ENCODE measurements around the gene CYP20A1.
A peak's percentile ranks its signal among the peaks of the same experiment; 100 is the strongest.
"Not testable (repeated sequence)": the region's sequence is repeated elsewhere in the genome, so short reads cannot be mapped to it uniquely, and the experiment has no call there.

The CYP20A1 gene

GRCh38 chr2:203328760-203329540 lies 90.1 kb downstream of the CYP20A1 start:
- TF ChIP-seq YY1 (IDR thresholded peaks at IDR 0.05; ENCODE audit: insufficient read depth, insufficient read length): no peak
- TF ChIP-seq SUZ12 (IDR thresholded peaks at IDR 0.05; ENCODE audit: extremely low read depth, insufficient read depth, insufficient read length): no peak
- no peak for TF ChIP-seq ZNF274 (IDR thresholded peaks at IDR 0.05; ENCODE audit: low read depth, low read length)
- peaks cover 2% of the 10 kb centered on the region for H3K4me1 ChIP-seq (ENCODE audit: insufficient read depth, insufficient read length)
- no peaks in the 10 kb centered on the region for H3K27me3 ChIP-seq (ENCODE audit: insufficient read depth, insufficient read length)
- no peaks in the 10 kb centered on the region for H3K9me3 ChIP-seq (ENCODE audit: insufficient read depth, low read length)
- H3K36me3 ChIP-seq (ENCODE audit: insufficient read depth, insufficient read length, low read length): peaks cover 2% of the 10 kb centered on the region
- DNase-seq (ENCODE audit: low read depth, low spot score): no peak
- H3K9ac ChIP-seq (ENCODE audit: insufficient read length, low read depth): peak overlapping the region; percentile 90
- peak overlapping the region; percentile 76 for H3K4me3 ChIP-seq (ENCODE audit: insufficient read length, low read depth)

DNA sequence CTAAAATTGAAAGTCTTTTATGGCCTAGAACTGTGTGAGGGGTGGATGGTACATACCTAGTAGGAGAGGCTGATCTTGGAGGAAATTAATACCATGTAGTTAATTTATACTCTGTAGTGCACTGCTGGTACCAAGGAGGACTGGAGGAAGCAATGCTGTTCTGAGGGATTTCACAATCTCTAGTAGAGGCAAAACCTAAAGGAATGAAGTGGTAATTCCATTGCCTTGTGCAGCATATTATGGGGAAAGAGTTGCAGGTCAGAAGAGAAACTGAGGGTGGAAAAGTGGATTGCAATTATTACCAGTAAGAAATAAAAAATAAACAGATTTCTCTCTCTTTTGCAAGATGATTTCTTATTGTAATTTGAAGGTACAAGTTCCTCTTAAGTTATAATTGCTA lies 91.6 kb downstream of the CYP20A1 start:
- Histone ChIP-seq H3K9me3 (ENCODE audit: insufficient read depth, low read length) (no peaks in the 10 kb centered on the region), H3K9ac (ENCODE audit: insufficient read length, low read depth) (peak overlapping the region; percentile 29), H3K4me3 (ENCODE audit: insufficient read length, low read depth) (no peak overlapping the region), H3K4me1 (ENCODE audit: insufficient read depth, insufficient read length) (peaks cover 2% of the 10 kb centered on the region), H3K36me3 (ENCODE audit: insufficient read depth, insufficient read length, low read length) (peaks cover 7% of the 10 kb centered on the region), H3K27me3 (ENCODE audit: insufficient read depth, insufficient read length) (no peaks in the 10 kb centered on the region)
- no peak for TF ChIP-seq YY1 (IDR thresholded peaks at IDR 0.05; ENCODE audit: insufficient read depth, insufficient read length)
- TF ChIP-seq ZNF274 (IDR thresholded peaks at IDR 0.05; ENCODE audit: low read depth, low read length): no peak
- no peak for TF ChIP-seq SUZ12 (IDR thresholded peaks at IDR 0.05; ENCODE audit: extremely low read depth, insufficient read depth, insufficient read length)
- DNase-seq (ENCODE audit: low read depth, low spot score): no peak

GRCh38 chr2:203338322-203338721 lies 99.5 kb downstream of the CYP20A1 start:
- no peak overlapping the region for H3K9ac ChIP-seq (ENCODE audit: insufficient read length, low read depth)
- H3K4me1 ChIP-seq (ENCODE audit: insufficient read depth, insufficient read length): peaks cover 3% of the 10 kb centered on the region
- peaks cover 15% of the 10 kb centered on the region for H3K36me3 ChIP-seq (ENCODE audit: insufficient read depth, insufficient read length, low read length)
- no peaks in the 10 kb centered on the region for H3K27me3 ChIP-seq (ENCODE audit: insufficient read depth, insufficient read length)
- H3K9me3 ChIP-seq (ENCODE audit: insufficient read depth, low read length): no peaks in the 10 kb centered on the region
- no peak for TF ChIP-seq SUZ12 (IDR thresholded peaks at IDR 0.05; ENCODE audit: extremely low read depth, insufficient read depth, insufficient read length)
- no peak for DNase-seq (ENCODE audit: low read depth, low spot score)
- H3K4me3 ChIP-seq (ENCODE audit: insufficient read length, low read depth): no peak overlapping the region

DNA sequence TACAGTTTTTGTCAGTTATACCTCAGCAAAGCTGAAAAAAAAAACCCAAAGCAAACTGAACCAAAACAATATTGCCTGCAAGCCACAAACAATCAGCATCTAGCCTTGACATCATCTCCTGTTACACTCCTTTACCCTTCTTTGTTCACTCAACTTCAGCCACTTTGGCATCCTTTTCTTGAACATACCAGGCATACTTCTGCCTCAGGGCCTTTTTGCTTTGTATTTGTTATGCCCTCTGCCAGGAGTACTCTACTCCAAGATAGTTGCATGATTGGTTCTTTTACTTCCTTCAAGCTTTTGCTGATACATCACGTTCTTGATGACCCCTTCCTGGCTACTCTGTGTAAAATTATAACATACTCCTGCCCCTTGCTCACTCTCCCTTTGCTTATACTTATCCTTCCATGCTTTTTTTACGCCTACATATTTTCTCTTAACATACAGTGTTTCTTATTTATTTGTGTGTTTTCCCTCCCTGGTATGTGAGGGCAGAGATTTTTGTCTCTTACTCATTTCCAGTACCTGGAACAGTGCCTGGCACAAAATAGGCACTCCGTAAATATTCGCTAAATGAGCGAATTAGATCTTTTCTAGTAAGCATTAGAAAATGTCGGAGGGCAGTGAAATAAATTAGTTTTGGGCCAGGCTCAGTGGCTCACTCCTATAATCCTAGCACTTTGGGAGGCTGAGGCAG lies 102.1 kb downstream of the CYP20A1 start:
- H3K36me3 ChIP-seq (ENCODE audit: insufficient read depth, insufficient read length, low read length): peaks cover 21% of the 10 kb centered on the region
- H3K27me3 ChIP-seq (ENCODE audit: insufficient read depth, insufficient read length): no peaks in the 10 kb centered on the region
- no peak overlapping the region for H3K9ac ChIP-seq (ENCODE audit: insufficient read length, low read depth)
- no peak overlapping the region for H3K4me3 ChIP-seq (ENCODE audit: insufficient read length, low read depth)
- 0 out of 2 replicates have a peak, but pooled peaks cover 7% of the 10 kb centered on the region for H3K9me3 ChIP-seq (ENCODE audit: insufficient read depth, low read length)
- DNase-seq (ENCODE audit: low read depth, low spot score): peak; percentile 63
- TF ChIP-seq ZNF274 (IDR thresholded peaks at IDR 0.05; ENCODE audit: low read depth, low read length) (no peak), SUZ12 (IDR thresholded peaks at IDR 0.05; ENCODE audit: extremely low read depth, insufficient read depth, insufficient read length) (no peak), YY1 (IDR thresholded peaks at IDR 0.05; ENCODE audit: insufficient read depth, insufficient read length) (no peak)
- peaks cover 3% of the 10 kb centered on the region for H3K4me1 ChIP-seq (ENCODE audit: insufficient read depth, insufficient read length)

GRCh38 chr2:203341741-203342310 lies 103.0 kb downstream of the CYP20A1 start:
- DNase-seq (ENCODE audit: low read depth, low spot score): no peak
- Histone ChIP-seq H3K27me3 (ENCODE audit: insufficient read depth, insufficient read length) (no peaks in the 10 kb centered on the region), H3K9ac (ENCODE audit: insufficient read length, low read depth) (no peak overlapping the region), H3K36me3 (ENCODE audit: insufficient read depth, insufficient read length, low read length) (peaks cover 18% of the 10 kb centered on the region), H3K4me1 (ENCODE audit: insufficient read depth, insufficient read length) (peaks cover 3% of the 10 kb centered on the region), H3K4me3 (ENCODE audit: insufficient read length, low read depth) (no peak overlapping the region), H3K9me3 (ENCODE audit: insufficient read depth, low read length) (0 out of 2 replicates have a peak, but pooled peaks cover 7% of the 10 kb centered on the region)
- TF ChIP-seq ZNF274 (IDR thresholded peaks at IDR 0.05; ENCODE audit: low read depth, low read length): no peak
- no peak for TF ChIP-seq SUZ12 (IDR thresholded peaks at IDR 0.05; ENCODE audit: extremely low read depth, insufficient read depth, insufficient read length)
- TF ChIP-seq YY1 (IDR thresholded peaks at IDR 0.05; ENCODE audit: insufficient read depth, insufficient read length): no peak

DNA sequence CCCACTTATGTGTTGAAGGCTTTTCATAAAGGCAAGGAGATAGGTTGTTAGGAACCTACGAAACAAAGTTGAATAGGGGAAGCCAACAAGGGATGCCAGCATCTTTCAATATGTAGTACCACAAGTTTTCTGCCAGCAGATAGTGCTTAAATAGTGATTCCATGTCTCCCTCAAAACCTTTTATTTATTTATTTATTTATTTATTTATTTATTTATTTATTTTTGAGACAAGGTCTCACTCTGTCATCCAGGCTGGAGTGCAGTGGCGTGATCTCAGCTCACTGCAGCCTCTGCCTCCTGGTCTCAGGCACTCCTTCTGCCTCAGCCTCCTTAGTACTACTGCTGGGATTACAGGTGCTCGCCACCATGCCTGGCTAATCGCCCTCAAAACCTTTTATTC lies 103.6 kb downstream of the CYP20A1 start:
- DNase-seq (ENCODE audit: low read depth, low spot score); H3K9me3 ChIP-seq (ENCODE audit: insufficient read depth, low read length); H3K4me3 ChIP-seq (ENCODE audit: insufficient read length, low read depth); H3K27me3 ChIP-seq (ENCODE audit: insufficient read depth, insufficient read length); H3K4me1 ChIP-seq (ENCODE audit: insufficient read depth, insufficient read length); H3K9ac ChIP-seq (ENCODE audit: insufficient read length, low read depth): not testable (repeated sequence)
- H3K36me3 ChIP-seq (ENCODE audit: insufficient read depth, insufficient read length, low read length): peaks cover 18% of the 10 kb centered on the region

- H3K4me3 ChIP-seq (ENCODE audit: insufficient read length, low read depth): no peak overlapping the region
- H3K27me3 ChIP-seq (ENCODE audit: insufficient read depth, insufficient read length): no peaks in the 10 kb centered on the region
- no peak overlapping the region for H3K9ac ChIP-seq (ENCODE audit: insufficient read length, low read depth)
- peaks cover 17% of the 10 kb centered on the region for H3K36me3 ChIP-seq (ENCODE audit: insufficient read depth, insufficient read length, low read length)
- no peak for TF ChIP-seq ZNF274 (IDR thresholded peaks at IDR 0.05; ENCODE audit: low read depth, low read length)
- TF ChIP-seq SUZ12 (IDR thresholded peaks at IDR 0.05; ENCODE audit: extremely low read depth, insufficient read depth, insufficient read length): no peak
- no peak for TF ChIP-seq YY1 (IDR thresholded peaks at IDR 0.05; ENCODE audit: insufficient read depth, insufficient read length)
- H3K4me1 ChIP-seq (ENCODE audit: insufficient read depth, insufficient read length): peaks cover 3% of the 10 kb centered on the region
- DNase-seq (ENCODE audit: low read depth, low spot score): no peak
- H3K9me3 ChIP-seq (ENCODE audit: insufficient read depth, low read length): 0 out of 2 replicates have a peak, but pooled peaks cover 7% of the 10 kb centered on the region
Observed at GRCh38 chr2:203344667-203345066, 105.8 kb downstream of the CYP20A1 start.
